Activated naive CD4-positive, alpha-beta T cell (primary cell): Measurements from ENCODE around the gene KCNA5.

Experiments used
- DNase-seq, 4 experiments: peaks; one replicate each; lab custom pipeline; 2025; lab: John Stamatoyannopoulos, UW

The KCNA5 gene

GRCh38 chr12:5027046-5027821 lies 16.4 kb upstream of the KCNA5 start:
- DNase-seq, result no peak

- no peak for DNase-seq
Measured at GRCh38 chr12:5030066-5030465, 13.6 kb upstream of the KCNA5 start.

GRCh38 chr12:5031242-5031641 lies 12.4 kb upstream of the KCNA5 start:
- no peak for DNase-seq

- DNase-seq, result no peak
Measured at GRCh38 chr12:5031958-5032357, 11.7 kb upstream of the KCNA5 start.

- DNase-seq, result no peak
Measured at GRCh38 chr12:5032821-5033220, 10.9 kb upstream of the KCNA5 start.

- no peak for DNase-seq
Measured at GRCh38 chr12:5033883-5034282, 9.8 kb upstream of the KCNA5 start.

GRCh38 chr12:5034603-5035002 lies 9.1 kb upstream of the KCNA5 start:
- DNase-seq, result no peak

- DNase-seq, result no peak
Measured at GRCh38 chr12:5035618-5036017, 8.1 kb upstream of the KCNA5 start.

GRCh38 chr12:5036031-5036430 lies 7.6 kb upstream of the KCNA5 start:
- no peak for DNase-seq

- DNase-seq, result no peak
Measured at GRCh38 chr12:5037795-5038357, 5.8 kb upstream of the KCNA5 start.

GRCh38 chr12:5038781-5039311 lies 4.8 kb upstream of the KCNA5 start:
- DNase-seq, result no peak

GRCh38 chr12:5039815-5040214 lies 3.9 kb upstream of the KCNA5 start:
- DNase-seq, result no peak

GRCh38 chr12:5040368-5040767 lies 3.3 kb upstream of the KCNA5 start:
- no peak for DNase-seq

- DNase-seq, result no peak
Measured at GRCh38 chr12:5044420-5045295, 979 bp downstream of the KCNA5 start.

- DNase-seq, result no peak
Measured at GRCh38 chr12:5047094-5047493, 3.4 kb downstream of the KCNA5 start.

GRCh38 chr12:5047729-5048128 lies 4.0 kb downstream of the KCNA5 start:
- DNase-seq, result no peak

GRCh38 chr12:5050542-5050941 lies 6.9 kb downstream of the KCNA5 start:
- DNase-seq, result no peak

GRCh38 chr12:5051334-5051733 lies 7.7 kb downstream of the KCNA5 start:
- no peak for DNase-seq

- no peak for DNase-seq
Measured at GRCh38 chr12:5051913-5052312, 8.2 kb downstream of the KCNA5 start.

- no peak for DNase-seq
Measured at GRCh38 chr12:5052348-5052747, 8.7 kb downstream of the KCNA5 start.

- no peak for DNase-seq
Measured at GRCh38 chr12:5059358-5059757, 15.7 kb downstream of the KCNA5 start.

- no peak for DNase-seq
Measured at GRCh38 chr12:5060958-5061357, 17.3 kb downstream of the KCNA5 start.

- no peak for DNase-seq
Measured at GRCh38 chr12:5063149-5063548, 19.5 kb downstream of the KCNA5 start.
